ENCODE measurements around the gene C1QTNF12.

The C1QTNF12 gene

GRCh38 chr1:1270813-1271212 is 24.3 kb upstream of the C1QTNF12 start:
- Histone ChIP-seq H3K4me3 (ENCODE audit: low read depth, low read length) (no peak overlapping the region), H3K9me3 (no peaks in the 10 kb centered on the region), H3K27me3 (no peaks in the 10 kb centered on the region), H3K36me3 (peaks cover 40% of the 10 kb centered on the region), H3K4me1 (no peaks in the 10 kb centered on the region)
- no peak for TF ChIP-seq CTCF (IDR thresholded peaks at IDR 0.05; ENCODE audit: low read depth, low read length)
- DNase-seq, result no peak

- no peak for DNase-seq
- TF ChIP-seq CTCF (IDR thresholded peaks at IDR 0.05; ENCODE audit: low read depth, low read length), result no peak
- Histone ChIP-seq H3K27me3 (no peaks in the 10 kb centered on the region), H3K4me3 (ENCODE audit: low read depth, low read length) (no peak overlapping the region), H3K9me3 (no peaks in the 10 kb centered on the region), H3K36me3 (peaks cover 65% of the 10 kb centered on the region), H3K4me1 (no peaks in the 10 kb centered on the region)
Measured at GRCh38 chr1:1268284-1268682, 21.8 kb upstream of the C1QTNF12 start.

- H3K36me3 ChIP-seq, result peaks cover 71% of the 10 kb centered on the region
- no peak overlapping the region for H3K4me3 ChIP-seq (ENCODE audit: low read depth, low read length)
- DNase-seq, result no peak
- no peaks in the 10 kb centered on the region for H3K9me3 ChIP-seq
- H3K27me3 ChIP-seq, result no peaks in the 10 kb centered on the region
- no peak for TF ChIP-seq CTCF (IDR thresholded peaks at IDR 0.05; ENCODE audit: low read depth, low read length)
- no peaks in the 10 kb centered on the region for H3K4me1 ChIP-seq
Measured at GRCh38 chr1:1267488-1268283, 21.2 kb upstream of the C1QTNF12 start.

- Histone ChIP-seq H3K36me3 (peaks cover 87% of the 10 kb centered on the region), H3K4me3 (ENCODE audit: low read depth, low read length) (no peak overlapping the region), H3K27me3 (no peaks in the 10 kb centered on the region), H3K9me3 (no peaks in the 10 kb centered on the region), H3K4me1 (no peaks in the 10 kb centered on the region)
- DNase-seq, result no peak
- TF ChIP-seq CTCF (IDR thresholded peaks at IDR 0.05; ENCODE audit: low read depth, low read length), result peak; percentile 26
Measured at GRCh38 chr1:1264868-1265272, 18.3 kb upstream of the C1QTNF12 start.

- Histone ChIP-seq H3K36me3 (peaks cover 85% of the 10 kb centered on the region), H3K27me3 (no peaks in the 10 kb centered on the region), H3K4me1 (no peaks in the 10 kb centered on the region), H3K9me3 (no peaks in the 10 kb centered on the region), H3K4me3 (ENCODE audit: low read depth, low read length) (no peak overlapping the region)
- TF ChIP-seq CTCF (IDR thresholded peaks at IDR 0.05; ENCODE audit: low read depth, low read length), result no peak
- DNase-seq, result no peak
Measured at GRCh38 chr1:1264026-1264425, 17.5 kb upstream of the C1QTNF12 start.

- no peaks in the 10 kb centered on the region for H3K9me3 ChIP-seq
- no peak for TF ChIP-seq CTCF (IDR thresholded peaks at IDR 0.05; ENCODE audit: low read depth, low read length)
- no peaks in the 10 kb centered on the region for H3K27me3 ChIP-seq
- no peak overlapping the region for H3K4me3 ChIP-seq (ENCODE audit: low read depth, low read length)
- no peaks in the 10 kb centered on the region for H3K4me1 ChIP-seq
- no peak for DNase-seq
- H3K36me3 ChIP-seq, result peaks cover 77% of the 10 kb centered on the region
Measured at GRCh38 chr1:1262758-1263157, 16.2 kb upstream of the C1QTNF12 start.

All from BE2C (cell line).